ENCODE results near the gene SLC22A12. TPM values are rescaled to one million over a fixed set of nuclear protein-coding genes. Genes with fewer than 3 reads are reported as not detected.

SLC22A12 gene
- not detected in 2 replicates for total RNA-seq

GRCh38 chr11:64590763-64591221 is at the start of gene SLC22A12:
Gene SLC22A12 (plus strand): TSS chr11:64591220. CDS start chr11:64591557, 337 bp downstream.

Other genes starting within 250 kb of the SLC22A12 start
- gene RPS6KA4, start 232.1 kb upstream of the SLC22A12 start, total RNA-seq, result 39.7 and 42.4 TPM in 2 replicates
- gene SLC22A11, start 35.3 kb upstream of the SLC22A12 start, total RNA-seq, result not detected in 2 replicates
- 0.67 and 0.89 TPM in 2 replicates for gene NRXN2, start 132.0 kb downstream of the SLC22A12 start, total RNA-seq
- under 0.01 and 0.15 TPM in 2 replicates for gene RASGRP2, start 152.9 kb downstream of the SLC22A12 start, total RNA-seq
- 0.17 and 0.30 TPM in 2 replicates for gene PYGM, start 168.8 kb downstream of the SLC22A12 start, total RNA-seq
- 187 and 214 TPM in 2 replicates for gene SF1, start 187.3 kb downstream of the SLC22A12 start, total RNA-seq
- gene MAP4K2, start 212.0 kb downstream of the SLC22A12 start, total RNA-seq, result 18.5 and 18.7 TPM in 2 replicates
- 20.8 and 22.2 TPM in 2 replicates for gene MEN1, start 219.3 kb downstream of the SLC22A12 start, total RNA-seq

Data from bronchus fibroblast of lung (primary cell).